NCI-H748 (cell line): ENCODE measurements around the gene TMCO1.
"Not testable (repeated sequence)": the region's sequence is repeated elsewhere in the genome, so short reads cannot be mapped to it uniquely, and the experiment has no call there.

ENCODE experiments used
- DNase-seq: peaks from one replicate; lab custom pipeline; 2025; ENCODE audit not compliant: unreplicated experiment; lab: John Stamatoyannopoulos, UW

TMCO1 gene

DNA sequence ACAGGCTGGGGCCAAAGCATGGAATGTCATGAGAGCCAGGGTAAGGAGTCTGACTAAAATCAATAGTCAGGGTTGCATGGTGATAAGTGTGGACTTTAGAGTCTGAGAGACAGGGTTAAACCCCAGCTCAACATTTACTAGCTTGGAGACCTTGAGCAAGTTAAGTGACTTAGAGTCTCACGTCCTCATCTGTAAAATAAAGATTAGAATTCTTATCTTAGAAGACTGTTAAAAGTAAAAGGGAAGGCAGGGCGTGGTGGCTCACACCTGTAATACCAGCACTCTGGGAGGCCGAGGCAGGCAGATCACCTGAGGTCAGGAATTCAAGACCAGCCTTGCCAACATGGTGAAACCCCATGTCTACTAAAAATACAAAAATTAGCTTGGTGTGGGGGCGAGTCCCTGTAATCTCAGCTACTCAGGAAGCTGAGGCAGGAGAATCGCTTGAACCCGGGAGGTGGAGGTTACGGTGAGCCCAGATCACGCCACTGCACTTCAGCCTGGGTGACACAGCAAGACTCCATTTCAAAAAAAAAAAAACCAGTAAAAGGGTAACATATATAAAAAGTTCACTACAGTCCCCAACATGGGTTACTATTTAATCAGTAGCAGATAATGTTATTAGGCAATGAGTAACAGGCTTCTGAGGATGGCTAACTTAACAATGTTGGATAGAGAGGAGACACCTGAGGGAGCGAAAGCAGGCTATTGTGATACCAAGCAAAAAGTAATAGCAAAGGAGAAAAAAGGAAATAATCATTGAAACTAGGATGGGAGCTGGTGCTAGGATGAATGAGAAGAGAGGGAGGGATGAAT lies 20.8 kb downstream of the TMCO1 start:
- DNase-seq: no peak

DNA sequence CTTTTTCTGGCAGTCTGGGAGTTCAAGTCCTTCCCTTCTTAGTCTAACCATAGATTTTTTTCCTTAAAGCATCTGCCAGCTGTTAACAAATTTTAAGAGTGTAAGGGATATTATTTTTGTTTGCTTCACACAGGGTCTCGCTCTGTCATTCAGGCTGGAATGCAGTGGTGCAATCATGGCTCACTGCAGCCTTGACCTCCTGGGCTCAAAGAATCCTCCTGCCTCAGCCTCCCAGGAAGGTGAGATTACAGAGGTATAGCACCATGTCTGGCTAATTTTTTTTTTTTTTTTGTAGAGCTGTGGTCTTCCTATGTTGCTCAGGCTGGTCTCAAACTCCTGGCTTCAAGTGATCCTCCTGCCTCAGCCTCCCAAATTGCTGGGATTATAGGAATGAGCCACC lies 23.8 kb downstream of the TMCO1 start:
- DNase-seq: not testable (repeated sequence)

DNA sequence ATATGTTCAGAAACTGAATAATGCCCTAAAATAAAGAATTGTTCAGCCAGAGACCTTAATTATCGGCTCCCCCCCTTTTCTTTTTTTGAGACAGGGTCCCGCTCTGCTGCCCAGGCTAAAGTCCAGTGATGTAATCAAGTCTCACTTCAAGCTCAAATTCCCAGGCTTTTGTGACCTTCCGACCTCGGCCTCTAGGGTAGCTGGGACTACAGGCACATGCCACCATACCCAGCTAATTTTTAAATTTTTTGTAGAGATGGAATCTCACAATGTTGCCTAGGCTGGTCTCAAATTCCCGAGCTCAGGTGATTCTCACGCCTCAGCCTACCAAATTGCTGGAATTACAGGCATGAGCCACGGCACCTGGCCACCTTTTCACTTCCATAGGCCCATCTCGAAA lies 26.5 kb downstream of the TMCO1 start:
- DNase-seq: no peak

DNA sequence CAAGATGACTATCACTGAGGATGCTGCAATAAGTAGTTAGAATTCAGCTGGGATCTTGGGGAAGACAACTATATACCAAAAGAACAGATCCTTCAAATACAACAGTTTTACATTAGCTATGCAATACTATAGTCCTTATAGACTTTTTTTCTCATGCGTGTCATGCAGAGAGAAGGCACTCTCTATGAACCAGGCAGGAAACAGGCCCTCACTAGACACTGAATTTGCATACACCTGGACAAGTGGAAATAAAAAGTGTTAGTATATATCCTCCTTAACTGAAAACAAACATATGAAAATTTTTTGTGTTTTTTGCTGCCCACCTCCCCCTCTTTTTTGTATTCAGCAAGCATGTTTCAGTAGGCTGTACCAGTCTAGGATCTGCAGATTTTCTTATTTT lies 29.9 kb downstream of the TMCO1 start:
- DNase-seq: no peak

GRCh38 chr1:165737196-165737595 lies 31.5 kb downstream of the TMCO1 start:
- no peak for DNase-seq

- DNase-seq: no peak
Measured at GRCh38 chr1:165734906-165735305, 33.8 kb downstream of the TMCO1 start.

DNA sequence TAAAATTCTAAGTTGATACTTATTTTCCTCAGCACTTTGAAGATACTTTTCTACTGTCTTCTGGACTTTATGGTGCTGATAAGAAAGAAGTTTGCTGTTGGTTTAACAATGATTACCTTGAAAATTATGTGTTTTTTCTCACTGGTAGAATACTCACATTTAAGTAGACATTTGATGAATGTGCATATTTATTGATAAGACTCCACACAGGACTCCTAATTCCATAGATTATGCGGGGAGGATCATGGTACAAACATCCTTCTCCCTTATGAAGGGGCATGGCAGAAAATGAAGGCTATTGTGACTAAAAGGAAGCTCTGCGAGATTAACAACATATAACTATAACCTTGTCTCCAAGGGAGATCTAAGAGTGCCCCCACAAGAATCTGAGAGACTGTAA lies 41.8 kb downstream of the TMCO1 start:
- no peak for DNase-seq

DNA sequence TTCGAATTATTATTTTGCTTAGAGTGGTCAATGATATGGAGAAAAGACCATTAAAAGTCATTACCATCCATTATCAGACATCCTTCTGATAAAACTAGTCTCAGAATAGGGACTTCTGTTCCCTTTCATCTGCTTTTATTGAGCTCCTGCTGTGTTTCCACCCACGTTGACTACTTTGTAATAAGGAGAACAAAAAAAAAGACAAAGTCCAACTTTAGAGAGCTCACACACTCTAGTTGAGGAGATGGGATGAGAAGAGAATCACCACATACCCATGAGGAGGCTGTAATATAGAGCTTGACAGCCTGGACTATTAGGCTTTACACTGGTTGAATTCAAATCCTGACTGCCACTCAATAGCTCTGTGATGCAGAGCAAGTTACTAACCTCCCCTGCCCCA lies 42.5 kb downstream of the TMCO1 start:
- no peak for DNase-seq

DNA sequence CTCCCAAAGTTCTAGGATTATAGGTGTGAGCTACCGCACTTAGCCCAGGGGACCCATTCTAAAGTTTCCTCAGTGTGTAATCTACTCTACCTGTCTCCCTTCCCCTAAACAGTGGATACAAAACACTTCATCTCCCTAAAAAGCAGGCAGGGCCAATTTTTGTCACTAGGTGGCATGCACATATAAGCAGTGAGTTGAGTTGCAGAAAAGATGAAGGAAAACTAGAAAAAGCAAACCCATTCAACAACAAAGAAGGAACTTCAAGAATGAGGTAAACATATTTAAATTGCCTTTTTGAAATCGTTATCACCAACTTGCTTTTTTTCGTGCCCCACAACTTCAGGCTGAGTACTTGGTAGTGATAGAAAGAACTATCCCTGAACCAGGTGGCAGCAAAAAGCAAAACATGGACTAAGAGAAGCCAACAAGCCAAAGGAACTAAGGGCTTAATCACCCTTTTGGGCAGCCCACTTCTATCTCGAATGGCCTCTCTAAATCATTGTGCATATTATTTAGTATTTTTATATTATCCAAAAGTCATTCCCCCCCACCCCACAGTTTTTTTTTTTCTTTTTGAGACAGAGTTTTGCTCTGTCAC lies 50.7 kb downstream of the TMCO1 start:
- DNase-seq: peak; percentile 55

DNA sequence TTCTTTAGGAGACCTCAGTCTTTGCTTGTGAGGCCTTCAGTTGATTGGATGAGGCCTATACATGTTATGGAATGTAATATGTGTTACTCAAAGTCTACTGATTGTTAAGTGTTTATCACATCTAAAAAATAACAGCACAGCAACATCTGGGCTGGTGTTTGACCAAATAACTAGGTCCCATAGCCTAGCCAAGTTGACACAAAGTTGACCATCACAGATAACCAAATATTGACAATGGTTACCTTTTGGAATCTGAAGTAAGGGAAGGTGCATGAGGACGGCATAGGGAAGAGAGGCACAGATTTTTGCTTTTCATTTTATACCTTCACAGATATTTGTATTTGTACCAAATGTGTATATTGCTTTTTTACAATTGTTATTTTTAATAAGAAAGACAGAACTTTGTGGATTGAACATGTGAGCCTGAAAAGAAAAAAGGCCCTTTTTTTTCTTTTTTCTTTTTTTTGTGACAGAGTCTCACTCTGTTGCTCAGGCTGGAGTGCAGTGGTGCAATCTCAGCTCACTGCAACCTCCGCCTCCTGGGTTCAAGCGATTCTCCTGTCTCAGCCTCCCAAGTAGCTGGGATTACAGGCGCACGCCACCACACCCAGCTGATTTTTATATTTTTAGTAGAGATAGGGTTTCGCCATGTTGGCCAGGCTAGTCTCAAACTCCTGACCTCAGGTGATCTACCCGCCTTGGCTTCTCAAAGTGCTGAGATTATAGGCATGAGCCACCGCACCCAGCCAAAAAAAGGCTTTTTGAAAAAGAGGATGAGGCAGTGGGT lies 52.2 kb downstream of the TMCO1 start:
- DNase-seq: not testable (repeated sequence)

DNA sequence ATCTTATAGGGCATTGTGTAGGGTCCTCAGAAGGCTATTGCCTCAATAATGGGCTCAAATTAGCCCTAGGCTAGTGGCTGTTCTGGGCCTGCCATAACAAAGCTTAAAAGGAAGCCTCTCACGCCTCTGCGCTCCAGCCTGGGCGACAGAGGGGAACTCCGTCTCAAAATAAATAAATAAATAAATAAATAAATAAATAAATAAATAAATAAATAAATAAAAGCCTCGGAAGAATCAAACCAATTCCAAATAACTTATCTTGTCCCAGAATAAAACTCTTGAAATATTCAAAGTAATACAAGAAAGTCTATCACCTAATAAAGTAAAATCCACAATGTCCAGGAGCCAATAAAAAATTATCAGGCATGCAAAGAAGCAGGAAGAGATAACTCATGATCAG lies 55.9 kb downstream of the TMCO1 start:
- DNase-seq: no peak

DNA sequence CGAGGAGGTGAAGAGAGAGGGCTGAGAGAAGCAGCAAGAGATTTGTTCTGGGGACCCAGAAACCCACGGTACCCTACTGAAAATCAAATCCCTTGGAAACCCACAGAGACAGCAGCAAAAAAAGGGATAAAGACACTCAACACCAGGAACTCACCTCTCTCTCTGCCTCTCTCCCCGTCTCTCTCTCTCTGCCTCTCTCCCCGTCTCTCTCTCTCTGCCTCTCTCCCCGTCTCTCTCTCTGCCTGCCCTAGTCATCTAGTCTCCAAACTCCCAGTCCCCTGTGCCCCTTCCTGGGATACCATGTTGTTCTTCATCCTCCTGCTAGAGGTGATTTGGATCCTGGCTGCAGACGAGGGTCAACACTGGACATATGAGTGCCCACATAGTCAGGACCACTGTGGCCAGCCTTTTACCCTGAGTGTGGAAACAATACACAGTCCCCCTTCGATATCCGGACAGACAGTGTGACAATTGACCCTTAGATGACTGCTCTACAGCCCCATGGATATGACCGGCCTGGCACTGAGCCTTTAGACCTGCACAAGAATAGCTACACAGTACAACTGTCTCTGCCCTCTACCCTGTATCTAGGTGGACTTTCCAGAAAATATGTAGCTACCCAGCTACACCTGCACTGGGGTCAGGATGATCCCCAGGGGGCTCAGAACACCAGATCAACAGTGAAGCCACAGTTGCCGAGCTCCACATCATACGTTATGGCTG lies 60.5 kb downstream of the TMCO1 start:
- DNase-seq: no peak

DNA sequence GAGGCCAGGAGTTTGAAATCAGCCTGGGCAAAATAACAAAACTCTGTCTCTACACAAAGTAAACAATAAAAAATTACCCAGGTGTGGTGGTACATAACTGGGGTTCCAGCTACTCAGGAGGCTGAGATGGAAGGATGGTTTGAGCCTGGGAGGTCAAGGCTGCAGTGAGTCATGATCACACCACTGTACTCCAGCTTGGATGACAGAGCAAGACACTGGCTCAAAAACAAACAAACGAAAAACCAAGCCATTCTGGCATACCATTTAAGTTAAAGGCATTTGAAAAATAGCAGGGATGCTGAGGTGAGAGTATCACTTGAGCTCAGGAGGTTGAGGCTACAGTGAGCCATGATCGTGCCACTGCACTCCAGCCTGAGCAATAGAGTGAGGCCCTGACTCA lies 65.0 kb downstream of the TMCO1 start:
- DNase-seq: no peak

- DNase-seq: not testable (repeated sequence)
Measured at GRCh38 chr1:165701922-165702321, 66.7 kb downstream of the TMCO1 start.

DNA sequence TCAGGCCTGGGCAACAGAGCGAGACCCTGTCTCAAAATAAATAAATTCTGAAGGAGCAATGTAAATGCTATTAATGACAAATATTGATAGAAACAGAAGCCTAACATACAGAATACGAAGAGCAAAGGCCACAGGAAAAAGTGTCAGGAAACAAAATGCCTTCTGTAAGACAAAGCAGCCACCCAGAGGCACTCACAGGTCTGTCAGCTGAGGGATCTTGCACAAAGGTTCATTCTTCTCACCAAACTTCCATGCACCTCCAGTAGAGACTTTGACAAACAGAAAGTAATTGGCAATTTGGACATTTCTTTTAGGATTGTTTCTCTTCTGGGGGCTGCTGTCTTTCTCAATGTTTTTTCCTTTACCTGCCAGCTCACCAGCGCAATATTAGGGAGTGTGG lies 69.1 kb downstream of the TMCO1 start:
- no peak for DNase-seq

DNA sequence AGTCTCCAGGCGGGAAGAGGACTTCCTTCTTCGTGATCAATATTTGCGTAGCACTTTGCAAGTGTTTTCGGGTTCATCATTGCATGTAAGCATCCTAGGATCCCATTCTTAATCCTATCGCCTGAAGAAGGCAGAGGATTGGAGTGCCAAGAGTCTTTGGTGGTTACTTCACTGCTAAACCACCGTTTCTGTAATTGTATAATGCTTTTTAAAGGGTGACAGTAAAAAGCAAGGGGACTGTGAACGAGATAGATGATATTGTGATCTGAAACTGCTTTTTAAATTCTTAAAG lies 70.0 kb downstream of the TMCO1 start:
- no peak for DNase-seq

GRCh38 chr1:165697881-165698760 lies 70.5 kb downstream of the TMCO1 start, which contains the start of gene ALDH9A1:
Gene ALDH9A1 (minus strand): TSS chr1:165698562. CDS start chr1:165698558, 4 bp downstream.
- DNase-seq: peak; percentile 92

DNA sequence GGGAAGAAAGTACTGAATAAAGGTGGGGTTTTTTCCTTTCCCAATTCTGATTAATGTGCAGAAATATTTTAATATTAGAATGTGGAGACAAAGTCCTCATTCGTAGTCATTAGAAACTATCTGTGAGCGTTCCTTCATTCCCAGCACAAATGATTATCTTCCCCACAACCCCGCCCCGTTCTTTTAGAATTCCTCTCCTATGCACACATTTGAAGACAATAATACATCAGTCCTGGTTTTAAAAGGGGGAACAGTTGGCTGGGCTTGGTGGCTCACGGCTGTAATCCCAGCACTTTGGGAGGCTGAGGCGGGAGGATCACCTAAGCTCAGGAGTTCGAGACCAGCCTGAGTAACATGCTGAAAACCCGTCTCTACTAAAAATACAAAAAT lies 71.2 kb downstream of the TMCO1 start:
- peak; percentile 56 for DNase-seq

GRCh38 chr1:165696625-165697100 lies 72.0 kb downstream of the TMCO1 start:
- no peak for DNase-seq

GRCh38 chr1:165695031-165695430 lies 73.6 kb downstream of the TMCO1 start:
- no peak for DNase-seq
